Dermis microvascular lymphatic vessel endothelial cell (primary cell): ENCODE results near the gene MTIF3. TPM values are rescaled to one million over a fixed set of nuclear protein-coding genes. Genes with fewer than 3 reads are reported as not detected.

Experiments
- DNase-seq, 2 donors: peaks; one replicate each; pipeline versions ENCODE4 v3.0.0 to v3.0.0-alpha.2; 2010; ENCODE audit warnings: low read depth in 2 of 2
- total RNA-seq: library from RNA; depleted of rRNA; stranded (reverse); fragments of >200 nt; gene quantifications from 2 replicates; pipeline ENCODE4 v1.2.1, GENCODE V29; 2014

The MTIF3 gene
- 33.9 and 37.0 TPM in 2 replicates for total RNA-seq

DNA sequence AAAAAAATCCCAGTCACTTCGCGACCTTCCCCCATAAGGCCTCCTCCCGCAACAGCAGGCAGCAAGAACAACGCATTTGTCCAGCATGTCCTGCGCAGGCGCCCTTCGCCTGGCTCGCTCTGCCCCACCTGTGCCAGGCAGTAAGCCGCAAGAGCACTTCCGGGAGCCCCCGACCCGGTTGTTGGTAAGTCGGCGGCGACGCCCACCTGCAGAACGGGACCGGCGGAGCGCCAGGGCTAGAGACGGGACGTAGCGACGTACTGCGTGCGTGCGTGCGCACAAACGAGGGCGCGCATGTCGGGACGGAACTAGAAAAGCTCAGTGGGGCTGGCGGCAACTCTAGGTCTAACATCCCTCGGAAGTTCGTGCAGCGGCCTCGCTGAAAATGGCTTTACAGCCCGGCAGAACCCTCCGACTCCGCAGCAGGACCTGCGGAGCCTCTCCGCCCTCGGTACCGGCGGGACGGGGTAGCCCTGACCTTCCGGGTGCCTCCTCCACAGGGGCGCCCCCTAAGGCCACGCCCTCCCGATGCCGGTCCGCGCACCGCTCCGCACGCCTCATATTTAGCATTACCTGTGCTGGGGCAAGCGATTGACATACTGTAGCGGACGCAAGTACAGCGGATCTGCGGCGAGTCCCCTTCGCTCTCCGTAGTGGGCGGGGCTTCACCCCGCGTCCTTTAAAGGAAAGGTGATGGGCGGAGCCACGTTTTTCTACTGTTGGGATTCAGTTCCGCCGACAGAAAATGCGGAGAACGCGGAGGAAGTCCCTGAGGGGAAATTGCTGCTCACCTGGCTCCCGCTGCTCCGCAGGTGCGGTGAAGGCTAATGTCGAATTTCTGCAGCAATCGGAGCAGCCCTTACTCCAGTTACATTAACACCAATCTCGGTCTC, at the start of gene MTIF3:
MTIF3 (minus strand) TSS at position 629 of the 893 bp plus-strand sequence. CDS start 10,116 bp downstream, outside the sequence.
- DNase-seq, result peak; percentile 90 to 95

- DNase-seq, result no peak
Observed at GRCh38 chr13:27497563-27498230, 47.3 kb upstream of the MTIF3 start.

- DNase-seq, result no peak
Observed at GRCh38 chr13:27496536-27497273, 46.3 kb upstream of the MTIF3 start.

GRCh38 chr13:27496006-27496405, 45.6 kb upstream of the MTIF3 start:
- no peak for DNase-seq

DNA sequence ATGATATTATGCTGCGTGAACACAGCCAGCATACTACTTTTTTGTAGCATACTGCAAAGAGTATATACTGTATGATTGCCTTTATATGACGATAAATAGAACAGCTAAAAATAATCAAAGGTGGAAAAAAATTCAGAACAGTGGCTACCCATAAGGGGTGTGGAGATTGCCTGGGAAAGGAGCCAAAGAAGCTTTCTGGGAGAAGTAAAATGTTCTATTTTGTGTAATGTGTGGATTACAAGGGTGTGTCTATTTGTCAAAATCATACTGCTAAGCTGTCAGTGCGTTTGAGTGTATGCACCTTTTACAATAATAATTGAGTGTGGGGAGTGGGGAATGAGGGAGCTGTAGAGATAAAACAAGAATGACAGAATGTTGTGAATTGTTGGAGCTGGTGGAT, 45.2 kb upstream of the MTIF3 start:
- no peak for DNase-seq

GRCh38 chr13:27493981-27494380, 43.6 kb upstream of the MTIF3 start:
- no peak for DNase-seq

GRCh38 chr13:27489456-27489855, 39.1 kb upstream of the MTIF3 start:
- no peak for DNase-seq

DNA sequence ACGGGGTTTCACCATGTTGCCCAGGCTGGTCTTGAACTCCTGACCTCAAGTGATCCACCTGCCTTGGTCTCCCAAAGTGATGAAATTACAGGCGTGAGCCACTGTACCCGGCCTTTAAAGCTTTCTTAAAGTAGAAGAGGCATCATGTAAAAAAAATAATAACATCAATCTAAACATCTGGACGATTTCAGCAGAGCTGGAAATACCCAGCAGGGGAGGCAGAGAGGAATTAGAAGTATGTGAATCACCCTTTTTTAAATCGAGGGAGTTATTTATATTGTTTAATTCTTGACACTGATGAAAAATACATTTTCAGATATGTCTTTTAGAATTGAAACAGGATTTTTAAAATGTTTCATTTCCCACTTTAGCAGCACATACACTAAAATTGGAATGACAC, 37.4 kb upstream of the MTIF3 start:
- DNase-seq, result no peak

GRCh38 chr13:27483421-27483820, 33.1 kb upstream of the MTIF3 start:
- DNase-seq, result no peak

GRCh38 chr13:27482983-27483382, 32.6 kb upstream of the MTIF3 start:
- no peak for DNase-seq

- DNase-seq, result peak in 1 of 2 donors; percentile 46
Observed at GRCh38 chr13:27481766-27482165, 31.4 kb upstream of the MTIF3 start.

GRCh38 chr13:27476943-27477703, 26.8 kb upstream of the MTIF3 start:
- no peak for DNase-seq

DNA sequence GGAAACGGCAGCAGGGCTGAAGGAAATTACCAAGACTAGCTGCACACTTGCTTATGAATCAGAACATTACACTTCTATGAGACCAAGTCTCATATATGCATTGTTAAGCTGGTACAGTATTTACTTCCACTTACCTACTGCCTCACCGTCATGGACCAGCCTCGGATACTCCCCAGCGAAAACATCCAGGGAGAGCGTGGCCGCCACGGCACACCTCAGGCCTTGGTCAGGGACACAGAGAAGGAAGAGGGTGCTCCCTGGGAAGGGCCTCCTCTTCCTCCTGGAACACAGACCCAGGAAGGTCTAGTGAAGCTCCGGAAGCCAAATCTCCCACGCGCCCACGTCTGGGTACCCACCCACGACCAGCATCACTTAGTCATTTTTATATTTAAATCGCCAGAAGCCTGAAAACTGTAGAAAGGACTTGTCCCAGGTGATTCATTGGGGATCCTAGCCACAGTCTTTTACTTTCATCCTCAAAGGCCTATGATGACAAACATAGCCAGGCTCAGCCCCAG, 24.4 kb upstream of the MTIF3 start:
- no peak for DNase-seq

DNA sequence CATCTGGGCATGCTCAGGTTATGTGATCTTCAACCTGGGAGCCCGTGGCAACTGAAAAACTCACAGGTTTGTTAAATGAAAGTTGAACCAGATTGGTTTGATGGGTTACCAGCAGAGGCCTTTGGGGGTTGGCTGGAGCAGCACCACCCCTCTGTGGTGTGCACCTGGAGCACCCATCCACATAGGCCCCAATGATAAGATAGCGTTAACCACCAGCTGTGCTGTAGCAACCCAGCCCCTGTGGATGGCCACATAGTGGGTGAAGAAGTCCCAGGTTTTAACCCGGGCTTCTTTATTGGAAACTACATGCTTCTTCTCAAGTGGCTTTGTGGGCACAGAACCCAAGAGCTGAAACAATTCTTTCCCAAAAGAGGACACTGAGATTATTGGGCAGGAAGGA, 22.6 kb upstream of the MTIF3 start:
- DNase-seq, result no peak

DNA sequence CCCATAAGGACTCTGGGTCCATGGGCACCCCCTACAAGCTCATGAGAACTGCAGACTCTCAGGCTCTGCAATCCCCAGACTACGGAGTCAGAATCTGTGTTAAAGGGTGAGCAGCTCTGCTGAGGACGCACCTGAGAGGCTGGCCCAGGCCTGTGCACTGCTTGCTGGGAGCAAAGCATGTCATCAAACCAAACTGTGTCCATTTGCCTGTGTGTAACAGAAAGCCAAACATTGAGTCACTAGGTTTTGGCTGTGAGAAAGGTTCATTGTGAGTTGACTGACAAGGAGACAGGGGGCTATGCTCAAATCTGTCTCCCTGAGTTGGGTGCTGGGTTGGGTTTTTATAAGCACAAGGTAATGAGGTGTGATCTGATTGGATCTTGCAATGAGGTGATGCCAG, 22.1 kb upstream of the MTIF3 start:
- DNase-seq, result no peak

- no peak for DNase-seq
Observed at GRCh38 chr13:27470075-27470820, 19.9 kb upstream of the MTIF3 start.

GRCh38 chr13:27466513-27466912, 16.1 kb upstream of the MTIF3 start:
- no peak for DNase-seq

DNA sequence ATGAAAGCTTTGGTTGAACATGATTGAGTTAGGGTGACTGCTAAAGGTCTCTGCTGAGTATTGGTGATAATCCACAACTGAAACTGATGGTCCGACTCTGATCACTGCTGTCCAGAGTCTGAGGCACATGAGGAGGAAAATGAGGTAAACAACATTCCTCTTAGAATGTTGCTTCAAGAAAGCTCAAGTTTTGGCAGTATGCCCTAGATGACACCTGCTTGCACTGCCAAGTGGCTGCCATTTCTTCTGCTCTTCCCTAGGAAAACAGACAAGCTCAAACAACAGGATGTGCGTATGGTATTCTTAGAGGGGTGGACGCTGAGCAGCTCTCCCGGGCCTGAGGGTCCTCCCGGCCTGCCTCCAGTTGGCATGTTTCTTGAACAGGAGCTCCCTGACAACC, 15.2 kb upstream of the MTIF3 start:
- peak in 1 of 2 donors; percentile 52 for DNase-seq

- DNase-seq, result no peak
Observed at GRCh38 chr13:27463500-27463899, 13.1 kb upstream of the MTIF3 start.

DNA sequence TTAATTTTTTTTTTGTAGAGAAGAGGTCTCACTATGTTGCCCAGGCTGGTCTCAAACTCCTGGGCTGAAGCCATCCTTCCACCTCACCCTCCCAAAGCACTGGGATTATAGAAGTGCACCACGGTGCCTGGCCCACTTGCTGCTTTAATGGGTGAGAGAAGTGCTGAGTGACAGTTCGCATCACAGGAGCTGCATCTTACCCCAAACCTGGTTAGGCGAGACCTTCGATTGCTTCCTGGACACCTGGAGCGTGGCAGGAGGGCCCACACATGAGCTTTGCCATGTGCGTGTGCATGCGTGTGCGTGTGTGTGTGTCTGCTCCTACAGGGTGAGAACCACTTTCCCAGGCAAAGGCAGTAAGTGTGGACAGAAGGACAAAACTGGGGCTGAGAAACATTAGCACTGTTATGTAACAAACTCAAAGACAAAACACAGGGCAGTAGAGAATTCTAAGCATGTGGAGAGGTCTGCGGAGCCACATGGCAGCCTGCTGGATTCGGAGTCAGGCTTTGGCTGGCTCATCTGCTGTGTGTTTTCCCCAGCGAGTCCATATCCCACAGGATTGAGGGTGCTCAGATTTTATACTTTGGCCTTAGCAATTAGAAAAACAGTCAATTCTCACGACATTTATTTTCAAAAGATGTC, 11.7 kb upstream of the MTIF3 start:
- DNase-seq, result no peak
